HG02642 (cell line): Measurements from ENCODE around the gene PTGDR.

ENCODE experiments used
- ATAC-seq: cut with Tn5 transposase; IDR thresholded peaks from one replicate; pipeline ENCODE4 v1.9.1; 2021; ENCODE audit warnings: mild to moderate bottlenecking; ENCODE audit not compliant: unreplicated experiment, poor library complexity

The PTGDR gene

DNA sequence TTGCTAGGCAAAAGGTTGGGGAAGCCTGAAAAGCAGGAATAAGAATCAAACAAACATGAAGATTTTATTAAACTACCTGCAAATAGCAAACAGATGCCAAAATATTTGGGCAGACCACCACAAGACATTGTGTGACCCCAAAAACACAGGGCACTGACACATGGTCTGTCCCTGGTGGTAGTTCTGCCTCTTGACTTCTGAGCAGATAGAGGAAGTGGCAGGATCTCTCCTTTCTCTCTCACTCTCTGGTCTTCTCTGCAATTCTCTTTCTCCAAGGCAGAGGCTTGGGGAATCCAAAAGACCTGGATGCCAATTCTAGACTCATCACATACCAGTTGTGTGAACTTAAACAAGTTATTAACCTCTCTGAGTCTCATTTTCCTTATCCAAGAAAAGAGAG lies 4.3 kb upstream of the PTGDR start:
- no peak for ATAC-seq

DNA sequence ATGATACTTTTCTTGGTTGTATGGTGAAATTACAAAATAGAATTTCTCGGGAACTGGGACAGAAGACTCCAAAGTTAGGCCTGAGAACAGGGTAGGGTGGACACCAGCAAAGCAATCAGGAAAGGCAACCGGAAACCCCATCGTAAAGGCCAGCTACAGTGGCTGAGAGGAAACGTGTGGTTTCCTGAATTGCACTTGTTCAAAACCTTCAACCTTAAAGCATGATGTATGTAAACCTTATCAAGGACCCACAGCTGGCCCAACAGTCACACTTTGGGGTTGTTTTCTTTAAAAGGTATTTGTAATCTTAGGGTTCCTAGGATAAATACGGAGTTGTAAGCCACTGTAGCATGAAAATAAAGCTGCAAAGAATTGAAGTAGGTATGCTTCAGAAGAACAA lies 2.2 kb upstream of the PTGDR start:
- no peak for ATAC-seq

DNA sequence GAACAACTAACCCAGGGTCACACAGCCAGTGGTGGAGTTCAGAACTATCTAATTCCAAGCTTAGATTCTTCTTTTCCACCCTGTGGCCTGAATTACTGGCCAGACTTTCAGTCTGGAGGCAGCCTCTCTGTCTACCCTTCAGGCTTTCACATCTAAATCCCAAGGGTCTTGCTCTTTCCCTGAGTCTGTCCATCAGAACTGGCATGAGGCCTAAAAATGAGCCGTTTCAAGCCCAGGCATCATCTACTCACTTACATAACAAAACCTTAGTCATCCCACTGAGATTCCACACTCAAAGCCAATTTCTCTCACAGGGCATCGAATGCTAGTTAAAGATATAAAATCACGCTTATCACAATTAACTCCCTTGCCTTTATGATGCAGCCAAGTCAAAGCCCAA lies 1.3 kb upstream of the PTGDR start:
- ATAC-seq: no peak

DNA sequence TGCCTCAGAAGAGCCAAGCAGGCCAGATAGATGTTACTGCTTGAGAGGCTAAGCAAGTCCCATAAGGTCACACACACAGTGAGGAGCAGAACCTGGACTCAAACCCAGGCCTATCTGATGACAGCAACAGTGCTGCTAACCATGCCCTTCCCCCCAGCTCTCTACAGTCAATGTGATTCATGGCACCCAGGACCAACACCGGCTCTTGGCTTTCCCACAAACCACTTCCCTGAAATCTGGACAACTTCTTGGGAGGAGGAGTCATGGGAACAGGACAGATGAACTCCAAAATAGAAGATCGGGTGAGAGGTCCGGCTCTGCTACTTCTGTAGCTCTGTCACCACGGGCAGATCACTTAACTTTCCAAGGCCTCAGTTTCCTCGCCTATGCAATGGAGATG lies 716 bp upstream of the PTGDR start:
- no peak for ATAC-seq

DNA sequence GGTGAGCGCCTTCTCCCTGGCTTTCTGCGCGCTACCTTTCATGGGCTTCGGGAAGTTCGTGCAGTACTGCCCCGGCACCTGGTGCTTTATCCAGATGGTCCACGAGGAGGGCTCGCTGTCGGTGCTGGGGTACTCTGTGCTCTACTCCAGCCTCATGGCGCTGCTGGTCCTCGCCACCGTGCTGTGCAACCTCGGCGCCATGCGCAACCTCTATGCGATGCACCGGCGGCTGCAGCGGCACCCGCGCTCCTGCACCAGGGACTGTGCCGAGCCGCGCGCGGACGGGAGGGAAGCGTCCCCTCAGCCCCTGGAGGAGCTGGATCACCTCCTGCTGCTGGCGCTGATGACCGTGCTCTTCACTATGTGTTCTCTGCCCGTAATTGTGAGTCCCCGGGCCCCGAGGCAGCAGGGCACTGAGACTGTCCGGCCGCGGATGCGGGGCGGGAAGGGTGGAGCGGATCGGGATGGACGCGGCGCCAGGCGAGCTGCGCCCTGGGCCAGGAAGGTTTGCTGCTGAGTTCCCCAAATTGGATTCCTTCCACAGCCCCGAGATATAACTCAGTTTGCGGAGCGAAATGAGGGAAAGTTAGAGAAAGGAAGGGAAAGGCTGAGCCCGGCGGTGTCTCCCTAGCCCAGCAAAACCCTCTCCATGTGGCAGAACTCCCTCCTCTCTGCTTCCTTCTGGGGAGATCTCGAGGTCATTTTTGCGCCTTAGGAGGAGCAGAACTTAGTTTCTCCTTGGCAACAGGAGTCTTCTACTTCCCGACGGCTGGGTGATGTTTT lies 972 bp downstream of the PTGDR start:
- no peak for ATAC-seq

DNA sequence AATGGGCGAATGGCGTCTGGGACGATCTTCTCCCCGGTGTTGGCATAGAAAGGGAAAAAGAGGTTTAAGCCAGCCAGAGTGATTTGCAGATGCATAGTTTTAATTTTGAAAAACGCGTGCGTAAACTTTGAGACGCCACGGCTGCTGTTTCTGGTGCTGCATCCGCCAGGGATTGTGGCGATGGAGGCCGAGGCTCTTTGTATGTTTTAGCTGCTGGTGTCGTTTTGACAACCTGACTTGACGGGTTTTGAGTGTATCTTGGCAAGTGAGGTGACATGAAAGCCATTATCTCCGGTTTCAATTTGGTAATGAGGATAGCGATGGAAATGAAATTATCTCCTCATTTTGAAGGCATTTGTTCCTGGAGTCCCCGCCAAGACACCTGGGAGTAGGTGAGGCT lies 1.6 kb downstream of the PTGDR start:
- ATAC-seq: no peak

DNA sequence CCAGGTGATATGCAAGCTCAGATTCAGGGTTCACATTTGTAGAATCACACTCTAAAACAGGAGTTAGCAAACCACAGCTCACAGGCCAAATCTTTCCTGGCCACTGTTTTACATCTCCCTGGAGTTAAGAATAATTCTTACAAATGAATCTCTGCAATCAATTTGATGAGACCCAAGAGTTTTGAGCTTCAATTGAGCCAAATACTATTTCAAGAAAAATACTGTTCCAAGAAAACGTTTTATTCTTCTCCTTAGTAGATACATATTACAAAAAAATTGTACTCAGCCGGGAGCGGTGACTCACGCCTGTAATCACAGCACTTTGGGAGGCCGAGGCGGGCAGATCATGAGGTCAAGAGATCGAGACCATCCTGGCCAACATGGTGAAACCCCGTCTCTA lies 2.5 kb downstream of the PTGDR start:
- ATAC-seq: no peak

DNA sequence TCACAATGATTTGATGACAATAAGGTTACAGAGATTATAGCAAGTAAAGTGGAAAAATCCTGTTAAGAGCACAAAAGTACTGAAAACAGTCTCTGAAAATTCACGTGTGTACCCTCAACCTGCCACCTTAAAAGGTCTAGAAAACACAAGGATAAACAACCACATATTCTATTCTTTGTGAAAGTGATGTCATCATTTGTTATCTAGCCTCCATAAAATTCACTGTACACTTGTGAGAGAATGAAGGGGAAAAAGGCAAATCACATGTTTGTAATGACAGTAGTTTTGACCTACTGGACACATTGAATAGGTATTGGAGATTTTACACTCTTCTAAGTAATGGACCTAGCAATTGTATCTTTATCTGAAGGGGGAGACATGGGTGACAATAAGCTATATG lies 4.0 kb downstream of the PTGDR start:
- ATAC-seq: no peak

DNA sequence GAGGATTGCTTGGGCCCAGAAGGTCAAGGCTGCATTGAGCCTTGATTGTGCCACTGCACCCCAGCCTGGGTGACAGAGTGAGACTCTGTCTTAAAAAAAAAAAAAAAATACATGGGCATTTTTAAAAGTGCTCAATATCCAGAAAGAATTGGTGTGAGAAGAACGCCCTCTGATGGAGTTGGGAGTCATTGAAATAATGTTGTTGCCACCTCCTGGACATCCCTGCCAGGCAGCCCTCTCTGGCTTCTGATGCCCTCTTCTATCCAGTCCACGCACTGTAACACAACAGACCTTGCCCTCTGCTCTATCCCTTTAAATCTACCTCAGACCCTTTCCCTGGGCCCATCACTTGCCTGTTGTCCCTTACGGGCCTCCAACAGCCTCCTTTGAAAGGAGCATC lies 4.9 kb downstream of the PTGDR start:
- no peak for ATAC-seq

DNA sequence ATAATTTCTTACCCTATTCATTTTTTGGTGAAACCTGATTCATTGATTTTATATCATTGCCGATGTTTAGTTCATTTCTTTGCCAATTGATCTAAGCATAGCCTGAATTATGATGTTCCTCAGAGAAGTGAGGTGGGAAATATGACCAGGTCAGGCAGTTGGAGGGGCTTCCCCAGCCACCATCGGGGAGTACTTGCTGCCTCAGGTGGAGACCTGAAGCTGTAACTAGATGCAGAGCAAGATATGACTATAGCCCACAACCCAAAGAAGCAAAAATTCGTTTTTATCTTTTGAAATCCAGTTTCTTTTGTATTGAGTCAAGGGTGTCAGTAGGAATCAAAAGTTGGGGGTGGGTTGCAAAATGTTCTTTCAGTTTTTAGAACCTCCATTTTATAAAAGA lies 7.9 kb downstream of the PTGDR start:
- no peak for ATAC-seq

DNA sequence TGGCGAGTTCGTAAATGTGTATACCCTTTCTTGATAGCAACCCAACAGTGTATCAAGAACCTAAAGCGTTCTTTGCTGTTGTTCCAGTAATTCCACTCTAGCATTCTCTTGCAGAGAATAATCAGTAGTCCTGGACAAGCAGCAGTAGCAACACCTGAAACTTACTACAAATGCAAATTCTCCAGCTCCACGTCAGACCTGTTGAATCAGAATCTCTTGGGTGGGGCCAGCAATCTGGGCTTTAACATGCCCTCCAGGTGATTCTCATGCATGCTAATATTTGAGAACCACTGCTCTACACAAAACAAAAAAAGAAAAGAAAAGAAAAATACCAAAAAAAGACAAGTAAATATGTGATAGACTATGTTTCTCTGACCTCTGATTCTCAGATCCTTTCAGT lies 10.1 kb downstream of the PTGDR start:
- ATAC-seq: no peak

DNA sequence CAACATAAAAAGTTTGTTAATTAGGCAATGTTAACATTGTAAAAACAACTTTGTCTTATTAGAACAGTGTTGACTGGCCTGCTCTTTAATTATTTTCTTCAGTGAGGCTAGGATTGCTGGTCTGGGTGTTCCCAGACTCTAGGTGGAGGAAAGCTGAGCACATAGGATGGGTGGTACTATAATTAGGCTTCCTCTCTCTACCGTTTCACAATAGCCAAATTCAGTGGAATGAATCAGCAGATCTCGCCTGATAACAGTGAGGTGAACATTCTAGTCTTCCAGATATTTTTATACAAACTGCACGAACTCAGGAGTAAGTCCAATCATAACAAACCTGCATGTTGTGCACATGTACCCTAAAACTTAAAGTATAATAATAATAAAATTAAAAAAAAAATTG lies 11.9 kb downstream of the PTGDR start:
- no peak for ATAC-seq

DNA sequence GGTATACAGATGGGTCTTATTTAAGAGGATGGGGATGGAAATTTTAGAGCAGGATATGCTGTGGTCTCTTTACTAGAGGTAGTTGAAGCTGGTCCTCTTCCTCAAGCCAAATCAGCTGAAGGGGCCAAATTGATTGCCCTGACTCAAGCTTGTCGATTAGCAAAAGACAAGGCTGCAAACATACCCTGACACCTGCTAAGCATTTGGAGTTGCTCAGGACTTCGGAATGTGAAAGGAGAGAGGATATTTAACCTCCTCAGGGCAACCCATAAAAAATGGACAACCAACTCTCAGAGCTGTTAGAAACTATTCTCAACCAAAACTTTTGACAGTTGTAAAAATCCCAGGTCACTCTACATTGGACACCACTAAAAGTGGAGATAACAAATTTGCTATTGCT lies 15.6 kb downstream of the PTGDR start:
- ATAC-seq: no peak

DNA sequence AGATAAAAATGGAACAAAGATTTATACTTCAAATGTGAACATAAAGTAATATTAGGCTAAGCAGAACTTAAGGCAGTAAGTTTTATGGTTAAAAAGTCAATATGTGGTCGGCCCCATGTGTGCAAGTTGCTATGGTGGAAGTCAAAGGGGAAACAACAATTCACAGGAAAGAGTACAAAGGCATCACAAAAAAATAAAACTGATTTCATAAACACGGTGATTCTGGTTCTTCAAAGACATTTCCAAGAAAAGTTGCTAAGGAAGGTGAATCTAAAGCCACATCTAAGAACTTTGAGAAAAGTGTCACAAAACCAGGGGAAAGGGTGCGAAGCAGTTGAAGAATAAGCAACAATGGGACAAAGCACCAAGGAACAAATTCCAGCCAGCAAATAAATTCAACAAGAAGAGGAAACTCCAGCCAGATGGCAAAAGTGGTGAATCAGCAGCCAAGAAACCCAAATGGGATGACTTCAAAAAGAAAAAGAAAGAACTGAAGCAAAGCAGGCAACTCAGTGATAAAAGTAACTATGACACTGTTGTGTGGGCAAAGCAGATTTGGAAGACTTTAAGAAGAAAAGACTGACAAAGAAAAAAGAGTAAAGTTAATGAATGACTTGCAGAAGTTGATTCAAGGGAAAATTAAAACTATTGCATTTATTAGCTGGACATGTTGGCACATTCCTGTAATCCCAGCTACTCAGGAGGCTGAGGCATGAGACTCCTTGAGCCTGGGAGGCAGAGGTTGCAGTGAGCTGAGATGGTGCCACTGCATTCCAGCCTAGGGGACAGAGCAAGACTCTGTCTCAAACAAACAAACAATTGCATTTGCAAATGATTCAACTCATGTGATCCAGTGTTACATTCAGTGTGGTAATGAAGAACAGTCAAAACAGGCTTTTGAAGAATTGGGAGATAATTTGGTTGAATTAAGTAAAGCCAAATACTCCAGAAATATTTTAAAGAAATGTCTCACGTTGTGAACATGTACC lies 19.5 kb downstream of the PTGDR start:
- ATAC-seq: no peak

DNA sequence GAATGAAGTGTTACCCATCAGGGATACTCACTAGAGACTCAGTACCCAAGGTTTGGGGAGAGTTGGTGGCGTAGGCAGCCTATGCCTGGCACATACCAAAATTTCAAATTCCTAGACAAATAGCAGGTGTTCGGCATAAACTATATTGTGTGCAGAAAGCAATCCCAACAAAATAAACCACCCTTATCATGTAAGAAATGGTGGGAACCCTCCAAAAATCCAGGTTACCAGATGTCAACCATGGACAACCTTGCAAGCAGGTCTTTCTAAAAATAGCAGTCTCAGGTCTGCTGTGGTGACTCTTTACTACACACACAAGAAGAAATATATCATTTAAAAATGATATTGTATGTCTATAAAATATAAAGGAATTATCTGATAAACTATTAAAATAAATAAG lies 28.9 kb downstream of the PTGDR start:
- no peak for ATAC-seq

DNA sequence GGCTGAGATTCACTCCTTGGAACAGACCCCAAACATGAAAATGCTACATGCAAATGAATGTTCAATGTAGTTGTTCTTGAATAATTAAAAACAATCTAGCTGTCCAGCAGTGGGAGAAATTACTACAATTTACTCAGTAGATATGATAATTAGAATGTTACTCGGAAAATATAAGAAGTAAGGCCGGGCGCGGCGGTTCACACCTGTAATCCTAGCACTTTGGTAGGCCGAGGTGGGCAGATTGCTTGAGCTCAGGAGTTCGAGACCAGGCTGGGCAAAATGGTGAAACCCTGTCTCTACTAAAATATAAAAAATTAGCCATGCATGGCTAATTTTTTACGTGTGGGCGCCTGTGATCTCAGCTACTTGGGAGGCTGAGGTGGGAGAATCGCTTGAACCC lies 31.3 kb downstream of the PTGDR start:
- ATAC-seq: no peak

DNA sequence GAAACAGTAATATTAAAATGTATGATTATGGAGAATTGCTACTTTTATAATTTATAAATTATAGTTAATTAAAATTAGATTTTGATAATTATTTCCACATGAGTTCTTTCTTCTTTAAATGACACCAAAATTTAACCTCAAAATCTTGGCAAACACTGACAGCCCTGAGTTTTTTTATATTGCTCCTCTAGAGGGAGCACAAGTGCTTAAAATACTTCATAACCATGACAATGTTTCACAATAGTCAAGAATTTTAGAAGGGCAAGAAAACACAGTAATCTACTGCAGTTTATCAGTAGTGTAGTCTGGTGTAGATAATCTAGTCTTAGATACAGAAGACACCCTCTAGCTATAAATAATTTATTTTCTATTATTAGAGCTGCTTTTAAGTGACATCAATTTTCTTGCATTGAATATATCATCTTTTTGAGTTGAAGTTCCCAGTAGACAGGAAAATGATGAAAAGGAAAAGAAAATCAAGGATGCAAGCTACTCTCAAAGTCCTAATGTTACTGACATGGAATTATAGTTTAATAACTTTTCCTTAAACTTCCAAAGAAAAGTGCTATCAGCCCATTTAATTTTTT lies 32.3 kb downstream of the PTGDR start:
- ATAC-seq: no peak

DNA sequence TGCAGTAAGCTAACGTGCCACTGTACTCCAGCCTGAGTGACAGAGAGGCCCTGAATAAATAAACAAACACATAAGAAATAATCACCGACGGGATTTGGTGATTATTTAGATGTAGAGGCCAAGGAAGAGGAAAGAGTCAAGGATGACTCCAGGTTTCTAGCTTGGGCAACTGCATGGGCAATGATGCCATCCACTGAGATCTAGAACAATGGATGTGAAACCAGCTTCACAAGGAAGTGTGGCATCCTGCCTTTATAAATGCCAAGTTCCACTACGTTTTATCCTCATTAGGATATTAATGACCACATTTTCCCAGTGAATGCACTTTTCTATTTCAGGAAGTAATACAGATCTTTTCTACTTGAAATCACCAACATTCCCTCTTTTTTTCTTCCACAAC lies 35.7 kb downstream of the PTGDR start:
- ATAC-seq: no peak

DNA sequence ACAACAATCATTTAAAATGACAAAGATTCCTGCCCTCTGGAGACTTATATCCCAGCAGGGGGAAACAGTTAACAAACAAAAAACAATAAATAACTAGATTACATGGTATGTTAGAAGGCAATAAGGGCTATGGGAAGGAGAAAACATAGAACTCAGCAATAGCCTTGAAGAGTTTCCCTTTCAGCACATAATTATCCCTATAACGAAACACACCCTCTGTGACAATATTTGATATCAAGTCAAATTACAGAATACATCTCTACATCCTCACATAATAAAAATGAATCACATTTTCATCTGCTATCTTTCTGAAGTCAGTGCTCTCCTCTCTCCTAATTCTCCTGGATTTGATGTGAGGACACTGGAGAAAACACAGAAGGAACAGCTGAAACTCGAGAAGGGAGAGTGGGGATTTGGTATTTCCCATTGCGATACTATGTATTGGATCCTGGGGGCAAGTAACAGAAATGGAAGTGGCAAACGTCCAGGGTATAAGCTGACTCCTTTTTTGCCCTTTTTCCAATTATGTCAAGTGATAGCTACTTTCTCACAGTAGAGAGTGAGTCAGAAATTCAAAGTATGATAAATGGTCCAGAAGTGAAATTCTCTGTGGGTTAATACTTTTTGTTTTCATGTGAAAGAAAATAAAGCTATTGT lies 36.9 kb downstream of the PTGDR start:
- no peak for ATAC-seq

DNA sequence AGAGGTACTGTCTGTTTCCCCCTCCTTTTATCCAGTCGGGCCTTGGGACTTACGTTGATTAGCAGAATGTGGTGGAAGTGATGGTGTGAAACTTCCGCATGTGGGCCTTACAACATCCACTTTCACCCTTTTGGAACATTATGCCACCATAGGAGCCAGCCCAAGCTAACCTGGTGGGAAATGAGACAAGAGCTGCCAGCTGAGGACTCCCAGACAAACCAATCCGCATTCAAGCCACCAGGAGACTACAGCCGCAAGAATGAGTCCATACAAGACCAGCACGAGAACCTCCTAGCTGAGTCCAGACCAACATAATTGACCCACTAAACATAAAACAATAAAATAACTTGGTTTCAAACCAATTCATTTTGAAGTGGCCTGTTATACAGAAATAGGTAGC lies 37.5 kb downstream of the PTGDR start:
- no peak for ATAC-seq

DNA sequence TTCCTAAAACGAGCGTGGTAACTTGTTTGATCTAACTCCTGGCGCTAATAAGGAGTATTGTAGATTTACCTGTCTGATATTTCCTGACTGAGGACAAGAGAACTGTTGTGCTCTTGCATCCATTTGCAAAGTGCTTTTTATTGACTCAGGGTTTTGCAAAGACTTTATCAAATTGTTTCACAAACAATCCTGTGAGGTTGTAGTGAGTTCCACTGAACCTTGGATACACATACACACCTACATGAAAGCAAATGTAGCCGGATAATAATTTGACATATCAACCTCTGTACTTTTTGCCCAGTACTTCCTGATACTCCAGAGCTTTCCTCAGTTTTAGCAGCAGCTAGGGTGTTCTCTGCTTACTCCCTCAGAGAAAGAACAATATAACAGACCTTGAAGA lies 39.9 kb downstream of the PTGDR start:
- ATAC-seq: no peak
